Measurements from ENCODE around the gene MEGF11. TPM values are rescaled to one million over a fixed set of nuclear protein-coding genes. Genes with fewer than 3 reads are reported as not detected.

The MEGF11 gene
- total and polyA plus RNA-seq, 8 donors = 0.05 to 0.92 (median 0.14) TPM; not detected in 4

DNA sequence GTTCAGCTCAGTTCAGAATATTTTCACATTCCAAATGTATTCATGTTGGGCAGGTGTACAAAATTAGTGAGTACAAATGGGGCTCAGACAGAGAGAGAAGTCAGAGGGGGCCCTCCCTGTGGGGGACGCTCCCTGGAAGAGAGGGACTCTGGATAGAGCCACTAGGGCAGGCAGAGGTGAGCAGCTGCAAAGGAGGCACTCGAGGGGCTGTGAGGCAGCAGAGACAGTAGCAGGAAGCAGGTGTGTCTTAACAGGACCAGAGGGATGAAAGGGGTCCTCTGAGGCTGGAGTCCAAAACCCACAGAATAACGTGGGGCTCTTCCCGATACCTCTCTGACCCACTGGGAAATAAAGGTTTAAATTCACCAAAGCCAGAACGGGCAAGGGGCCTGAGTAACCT lies 127.1 kb downstream of the MEGF11 start:
- no peaks in the 10 kb centered on the region for H3K36me3 ChIP-seq
- intact Hi-C loops (cut with DNase I; ENCODE audit: low total_unique reads) = no loop called here
- no peak overlapping the region for H3K4me3 ChIP-seq
- H3K27me3 ChIP-seq = peaks cover 0 to 41% (median 0%) of the 10 kb centered on the region in 3 donors
- no peak for DNase-seq
- peaks cover 0 to 17% (median 6%) of the 10 kb centered on the region in 4 donors for H3K4me1 ChIP-seq
- TF ChIP-seq POLR2AphosphoS5 (IDR thresholded peaks at IDR 0.05) = no peak
- TF ChIP-seq EP300 (IDR thresholded peaks at IDR 0.05) = no peak
- TF ChIP-seq POLR2A (IDR thresholded peaks at IDR 0.05) = no peak
- TF ChIP-seq, protein P1, sequence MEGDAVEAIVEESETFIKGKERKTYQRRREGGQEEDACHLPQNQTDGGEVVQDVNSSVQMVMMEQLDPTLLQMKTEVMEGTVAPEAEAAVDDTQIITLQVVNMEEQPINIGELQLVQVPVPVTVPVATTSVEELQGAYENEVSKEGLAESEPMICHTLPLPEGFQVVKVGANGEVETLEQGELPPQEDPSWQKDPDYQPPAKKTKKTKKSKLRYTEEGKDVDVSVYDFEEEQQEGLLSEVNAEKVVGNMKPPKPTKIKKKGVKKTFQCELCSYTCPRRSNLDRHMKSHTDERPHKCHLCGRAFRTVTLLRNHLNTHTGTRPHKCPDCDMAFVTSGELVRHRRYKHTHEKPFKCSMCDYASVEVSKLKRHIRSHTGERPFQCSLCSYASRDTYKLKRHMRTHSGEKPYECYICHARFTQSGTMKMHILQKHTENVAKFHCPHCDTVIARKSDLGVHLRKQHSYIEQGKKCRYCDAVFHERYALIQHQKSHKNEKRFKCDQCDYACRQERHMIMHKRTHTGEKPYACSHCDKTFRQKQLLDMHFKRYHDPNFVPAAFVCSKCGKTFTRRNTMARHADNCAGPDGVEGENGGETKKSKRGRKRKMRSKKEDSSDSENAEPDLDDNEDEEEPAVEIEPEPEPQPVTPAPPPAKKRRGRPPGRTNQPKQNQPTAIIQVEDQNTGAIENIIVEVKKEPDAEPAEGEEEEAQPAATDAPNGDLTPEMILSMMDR (IDR thresholded peaks at IDR 0.05) = no peak
- no peak overlapping the region for H3K27ac ChIP-seq
- H3K9me3 ChIP-seq = no peaks in the 10 kb centered on the region
- 55 to 76% (median 72%) methylated on average over 5 of the region's 5 CpGs for WGBS, 5 donors

DNA sequence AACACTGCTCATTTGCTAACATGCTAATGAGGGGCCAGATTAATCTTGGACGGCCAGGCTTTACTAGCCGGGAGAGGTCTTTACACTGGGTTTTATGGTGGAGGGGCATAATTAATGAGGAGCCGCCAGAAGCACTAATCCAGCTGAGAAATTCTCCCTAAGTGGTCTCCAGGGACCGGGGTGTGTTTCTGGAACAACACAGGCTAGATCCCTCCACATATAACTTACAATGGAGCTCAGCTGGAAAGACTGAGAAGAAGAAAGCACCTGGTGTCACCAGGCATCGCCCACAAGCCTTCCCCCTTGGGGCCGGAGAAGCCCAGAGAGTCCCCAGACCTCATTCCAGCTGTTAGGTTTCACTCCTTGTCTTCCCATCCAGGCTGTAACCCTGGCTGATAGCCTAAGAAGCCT lies 127.5 kb downstream of the MEGF11 start:
- 52 to 87% (median 80%) methylated on average over 6 of the region's 6 CpGs for whole genome bisulfite sequencing, 5 donors
- Histone ChIP-seq H3K4me3 (no peak overlapping the region), H3K9me3 (no peaks in the 10 kb centered on the region), H3K27me3 (peaks cover 0 to 41% (median 0%) of the 10 kb centered on the region in 3 donors), H3K27ac (no peak overlapping the region), H3K4me1 (peaks cover 0 to 13% (median 2%) of the 10 kb centered on the region in 4 donors), H3K36me3 (no peaks in the 10 kb centered on the region)
- no peak for TF ChIP-seq EP300 (IDR thresholded peaks at IDR 0.05)
- no peak for TF ChIP-seq POLR2A (IDR thresholded peaks at IDR 0.05)
- TF ChIP-seq, protein P1 (IDR thresholded peaks at IDR 0.05) = no peak
- TF ChIP-seq POLR2AphosphoS5 (IDR thresholded peaks at IDR 0.05) = no peak
- DNase-seq = no peak
- intact Hi-C loops (cut with DNase I; ENCODE audit: low total_unique reads) = no loop called here

DNA sequence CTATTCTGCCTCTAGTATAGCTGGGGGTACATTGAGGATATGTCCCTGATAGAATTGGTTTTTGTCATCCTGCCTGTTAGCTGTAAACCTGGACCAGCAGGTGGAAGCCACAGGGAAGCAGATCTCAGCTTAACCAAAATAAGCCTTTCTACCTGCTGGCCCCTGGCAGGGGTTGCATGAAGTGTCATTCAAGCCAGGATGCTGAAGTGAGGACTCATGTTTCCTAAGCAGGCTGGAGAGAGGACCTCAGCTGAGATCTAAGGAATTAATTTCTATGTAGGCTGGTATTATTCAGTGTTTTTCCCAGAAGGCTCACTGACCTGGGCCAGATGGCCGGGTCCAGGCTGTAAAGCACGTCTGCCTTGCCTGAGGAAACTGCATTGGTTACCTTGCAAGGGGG lies 128.9 kb downstream of the MEGF11 start:
- H3K36me3 ChIP-seq = no peaks in the 10 kb centered on the region
- no peak overlapping the region for H3K27ac ChIP-seq
- TF ChIP-seq, protein P1 (IDR thresholded peaks at IDR 0.05) = no peak
- no peak for TF ChIP-seq EP300 (IDR thresholded peaks at IDR 0.05)
- TF ChIP-seq POLR2AphosphoS5 (IDR thresholded peaks at IDR 0.05) = no peak
- no peak for TF ChIP-seq POLR2A (IDR thresholded peaks at IDR 0.05)
- intact Hi-C loops (cut with DNase I; ENCODE audit: low total_unique reads) = no loop called here
- H3K27me3 ChIP-seq = peaks cover 0 to 41% (median 0%) of the 10 kb centered on the region in 3 donors
- no peak overlapping the region for H3K4me3 ChIP-seq
- WGBS, 5 donors = 70 to 89% (median 78%) methylated on average over 2 of the region's 2 CpGs
- no peak for DNase-seq
- no peaks in the 10 kb centered on the region for H3K9me3 ChIP-seq
- peaks cover 0 to 2% (median 0%) of the 10 kb centered on the region in 4 donors for H3K4me1 ChIP-seq

DNA sequence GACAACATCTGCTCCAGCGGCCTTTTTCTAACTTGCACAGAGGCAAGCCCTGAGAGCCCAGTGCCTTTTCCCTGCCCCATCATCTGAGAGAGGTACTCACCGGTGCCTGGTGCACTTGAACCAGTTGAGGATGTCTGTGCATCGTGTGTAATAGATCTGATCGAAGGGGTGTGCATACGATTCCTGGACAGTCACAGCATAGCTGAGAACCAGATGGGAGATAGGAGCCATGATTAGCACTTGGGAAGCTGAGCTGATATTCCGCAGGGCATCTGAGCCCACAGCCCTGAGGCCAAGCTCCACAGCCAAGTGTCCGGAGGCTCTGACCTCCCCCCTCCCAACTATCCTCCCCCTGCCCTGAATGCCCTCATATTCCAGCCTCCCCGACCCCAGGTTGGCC lies 129.8 kb downstream of the MEGF11 start:
- WGBS, 5 donors = 76 to 92% (median 91%) methylated on average over 8 of the region's 8 CpGs
- DNase-seq = no peak
- H3K27me3 ChIP-seq = peaks cover 0 to 38% (median 0%) of the 10 kb centered on the region in 3 donors
- no peaks in the 10 kb centered on the region for H3K9me3 ChIP-seq
- no peak overlapping the region for H3K27ac ChIP-seq
- no peaks in the 10 kb centered on the region for H3K36me3 ChIP-seq
- H3K4me1 ChIP-seq = no peaks in the 10 kb centered on the region
- TF ChIP-seq, protein P1 (IDR thresholded peaks at IDR 0.05) = no peak
- no peak for TF ChIP-seq POLR2AphosphoS5 (IDR thresholded peaks at IDR 0.05)
- TF ChIP-seq EP300 (IDR thresholded peaks at IDR 0.05) = no peak
- no peak for TF ChIP-seq POLR2A (IDR thresholded peaks at IDR 0.05)
- no peak overlapping the region for H3K4me3 ChIP-seq
- intact Hi-C loops (cut with DNase I; ENCODE audit: low total_unique reads) = no loop called here
